WI38 (cell line): Measurements from ENCODE around the gene TBCK.

Experiments used
- H3K4me3 ChIP-seq: 2 replicates; pipeline ENCODE4 v1.5.1; 2011; ENCODE audit warnings: low read depth, mild to moderate bottlenecking, control low read depth, low read length
- TF ChIP-seq, protein P1 (sequence below): IDR thresholded peaks from 2 replicates; pipeline ENCODE4 v1.5.1; 2012; ENCODE audit warnings: low read depth, mild to moderate bottlenecking, control low read depth, low read length

Gene TBCK

DNA sequence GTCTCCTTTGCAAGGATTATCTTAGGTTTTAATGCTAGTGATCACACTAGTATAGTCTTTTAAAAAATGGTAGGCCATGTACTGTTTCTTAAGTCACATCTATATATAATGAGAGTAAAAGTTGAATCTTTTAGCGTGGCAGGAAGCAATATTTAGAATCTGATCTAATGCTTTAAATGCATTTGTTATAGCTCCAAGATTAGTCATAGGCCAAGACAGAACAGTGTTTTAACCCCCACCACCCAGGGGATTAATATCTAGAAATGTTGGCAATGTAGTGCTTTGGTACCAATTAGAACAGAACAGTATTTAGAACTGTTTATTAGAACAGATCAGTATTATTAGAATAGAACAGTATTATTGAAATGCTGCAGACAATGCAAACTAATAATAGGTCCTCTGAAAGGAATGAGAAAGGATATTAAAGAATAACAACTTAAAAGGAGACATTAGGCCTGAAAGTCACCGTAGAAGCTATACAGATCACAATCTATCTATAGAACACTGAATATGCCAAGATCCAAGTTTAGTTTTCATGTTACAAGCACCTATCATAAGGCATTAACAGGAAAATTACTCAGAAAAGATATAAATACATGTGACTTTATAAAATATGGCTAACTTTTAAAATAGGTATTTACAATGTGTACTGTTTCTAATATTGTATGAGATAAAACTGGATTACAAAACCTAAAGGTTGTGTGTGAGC, 274.6 kb downstream of the TBCK start:
- TF ChIP-seq, protein P1, sequence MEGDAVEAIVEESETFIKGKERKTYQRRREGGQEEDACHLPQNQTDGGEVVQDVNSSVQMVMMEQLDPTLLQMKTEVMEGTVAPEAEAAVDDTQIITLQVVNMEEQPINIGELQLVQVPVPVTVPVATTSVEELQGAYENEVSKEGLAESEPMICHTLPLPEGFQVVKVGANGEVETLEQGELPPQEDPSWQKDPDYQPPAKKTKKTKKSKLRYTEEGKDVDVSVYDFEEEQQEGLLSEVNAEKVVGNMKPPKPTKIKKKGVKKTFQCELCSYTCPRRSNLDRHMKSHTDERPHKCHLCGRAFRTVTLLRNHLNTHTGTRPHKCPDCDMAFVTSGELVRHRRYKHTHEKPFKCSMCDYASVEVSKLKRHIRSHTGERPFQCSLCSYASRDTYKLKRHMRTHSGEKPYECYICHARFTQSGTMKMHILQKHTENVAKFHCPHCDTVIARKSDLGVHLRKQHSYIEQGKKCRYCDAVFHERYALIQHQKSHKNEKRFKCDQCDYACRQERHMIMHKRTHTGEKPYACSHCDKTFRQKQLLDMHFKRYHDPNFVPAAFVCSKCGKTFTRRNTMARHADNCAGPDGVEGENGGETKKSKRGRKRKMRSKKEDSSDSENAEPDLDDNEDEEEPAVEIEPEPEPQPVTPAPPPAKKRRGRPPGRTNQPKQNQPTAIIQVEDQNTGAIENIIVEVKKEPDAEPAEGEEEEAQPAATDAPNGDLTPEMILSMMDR: no peak
- H3K4me3 ChIP-seq: no peak overlapping the region

DNA sequence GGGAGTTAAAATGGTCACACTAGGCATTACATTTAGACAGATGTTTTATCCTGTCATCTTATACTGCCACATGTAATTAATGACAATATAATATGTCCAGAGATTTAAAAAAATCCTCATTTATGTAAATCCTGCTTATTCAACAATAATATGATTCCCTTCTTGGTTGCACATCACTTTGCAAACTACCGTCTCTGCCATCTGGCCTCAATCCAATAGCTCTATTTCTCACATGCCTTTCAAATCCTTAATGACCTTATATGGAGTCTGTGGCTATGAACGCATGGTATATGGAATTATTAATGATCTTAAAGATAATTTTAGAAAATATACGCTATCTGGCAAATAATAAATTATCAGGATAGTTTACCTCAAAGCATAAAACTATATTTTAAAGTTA, 276.2 kb downstream of the TBCK start:
- TF ChIP-seq, protein P1: no peak
- H3K4me3 ChIP-seq: no peak overlapping the region

DNA sequence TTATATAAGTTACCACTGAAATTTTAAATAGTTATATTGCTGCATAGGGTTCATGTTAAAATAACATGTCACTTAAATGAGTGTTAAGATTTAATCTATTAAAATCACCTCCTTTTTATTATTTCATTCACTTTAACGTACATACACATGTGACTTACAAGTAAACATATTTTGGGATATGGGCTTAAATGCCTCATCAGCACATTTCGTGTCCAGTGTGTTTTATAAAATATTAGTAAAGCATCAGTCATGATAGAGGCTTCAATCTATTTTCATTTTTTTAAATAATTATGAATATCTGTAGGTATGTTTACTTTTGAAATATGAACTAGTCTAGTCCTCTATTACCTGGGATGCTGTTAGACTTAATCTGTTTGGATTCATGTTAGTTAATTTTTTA, 277.1 kb downstream of the TBCK start:
- H3K4me3 ChIP-seq: no peak overlapping the region
- TF ChIP-seq, protein P1: no peak

DNA sequence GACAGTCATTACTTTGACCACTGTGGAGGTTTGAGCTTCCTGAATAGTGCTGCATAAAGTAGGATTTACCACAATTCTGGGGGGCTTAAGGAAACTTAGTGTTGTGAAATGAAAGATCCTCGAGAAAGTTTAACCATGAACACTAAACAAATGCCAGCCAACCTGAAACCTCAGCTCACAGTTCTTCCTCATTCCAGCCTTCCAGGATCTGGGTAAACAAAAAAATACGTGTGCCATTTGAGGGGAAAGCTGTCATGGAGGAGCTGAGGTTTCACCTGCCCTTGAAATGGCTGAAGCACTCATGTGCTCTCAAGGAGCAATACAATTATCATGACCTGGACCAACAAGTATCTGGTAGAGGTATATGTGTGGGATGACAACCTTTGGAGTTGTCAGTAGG, 278.0 kb downstream of the TBCK start:
- H3K4me3 ChIP-seq: no peak overlapping the region
- TF ChIP-seq, protein P1: no peak

DNA sequence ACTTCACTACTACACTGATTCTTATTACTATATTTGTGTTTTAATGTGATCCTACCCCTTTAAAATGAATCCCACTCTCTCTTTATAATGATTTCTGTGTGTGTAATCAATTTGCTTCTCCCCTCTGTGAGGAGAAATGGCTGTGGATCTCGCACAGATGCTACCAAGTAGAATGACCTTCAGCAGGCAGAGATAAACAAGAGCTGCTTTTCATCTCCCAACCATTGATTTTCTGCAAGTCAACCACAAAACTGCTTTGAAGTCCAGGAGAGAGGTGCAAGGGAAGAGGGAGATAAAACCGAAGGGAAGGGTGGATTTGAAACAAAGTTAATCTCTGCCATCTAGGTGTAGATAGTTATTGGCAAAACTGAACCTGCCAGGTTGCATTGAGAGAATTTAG, 279.2 kb downstream of the TBCK start:
- no peak overlapping the region for H3K4me3 ChIP-seq
- TF ChIP-seq, protein P1: no peak

DNA sequence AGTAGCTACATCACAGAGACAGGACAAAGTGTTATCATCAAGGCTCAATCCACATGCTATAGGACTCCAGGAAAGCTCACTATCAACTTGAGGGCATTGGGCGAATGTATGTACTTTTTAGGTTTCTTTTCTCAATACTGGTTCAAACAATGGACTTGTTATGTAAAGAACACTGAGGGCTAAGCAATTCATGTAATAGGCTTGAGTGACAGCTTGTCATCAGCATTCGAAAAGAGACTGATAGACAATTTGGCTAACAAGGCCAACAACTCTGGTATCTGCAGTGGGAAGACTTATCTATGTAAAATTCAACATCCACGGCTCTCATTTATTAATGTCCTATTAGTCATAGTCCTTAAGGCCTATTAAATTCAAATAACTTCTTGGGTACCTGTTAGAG, 279.7 kb downstream of the TBCK start:
- TF ChIP-seq, protein P1: no peak
- no peak overlapping the region for H3K4me3 ChIP-seq

DNA sequence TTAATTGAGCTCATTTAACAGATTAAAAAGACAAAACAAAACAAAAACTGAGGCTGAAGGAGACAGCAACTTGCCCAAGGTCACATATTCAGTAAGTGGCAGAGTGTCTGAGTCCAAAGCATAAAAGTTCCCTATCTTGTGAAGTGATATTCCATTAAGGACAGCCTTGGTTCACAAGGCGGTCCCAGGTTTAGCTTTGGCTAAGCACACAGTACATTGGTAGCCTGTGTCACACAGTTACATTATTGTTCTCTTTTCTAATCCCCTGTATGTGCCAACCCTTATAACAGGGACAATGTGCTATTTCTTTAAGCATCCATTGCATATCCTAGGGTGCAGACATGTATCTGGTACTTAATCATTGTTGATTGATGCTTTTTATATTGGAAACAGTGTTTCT, 280.8 kb downstream of the TBCK start:
- H3K4me3 ChIP-seq: no peak overlapping the region
- TF ChIP-seq, protein P1: no peak
